ENCODE data around the gene KCNG1. TPM values are rescaled to one million over a fixed set of nuclear protein-coding genes. Genes with fewer than 3 reads are reported as not detected.
A peak's percentile ranks its signal among the peaks of the same experiment; 100 is the strongest.

The KCNG1 gene
- total and polyA plus RNA-seq, 2 of the 13 experiments (the other 11 are each of a cell fraction or from before 2014, with no cell fraction given) = not detected

- 0 out of 2 replicates have a peak, but pooled peaks have one; percentile 73 for TF ChIP-seq ZNF230 (CRISPR knock-in tag; IDR thresholded peaks at IDR 0.05)
- TF ChIP-seq MYC (CRISPR knock-in tag; IDR thresholded peaks at IDR 0.05; ENCODE audit: borderline replicate concordance) = no peak; the same call in none of the 2 replicates
- no peak for TF ChIP-seq ZSCAN5A (CRISPR knock-in tag; IDR thresholded peaks at IDR 0.05; ENCODE audit: borderline replicate concordance)
- TF ChIP-seq THYN1 (CRISPR knock-in tag; IDR thresholded peaks at IDR 0.05; ENCODE audit: borderline replicate concordance, low read depth) = no peak
- TF ChIP-seq CEBPZ (IDR thresholded peaks at IDR 0.05; ENCODE audit: low read length) = no peak
- TF ChIP-seq SETDB1 (CRISPR knock-in tag; IDR thresholded peaks at IDR 0.05; ENCODE audit: borderline replicate concordance) = 0 out of 2 replicates have a peak, but pooled peaks have one; percentile 26
- no peak; the same call in 1 of the 2 replicates for TF ChIP-seq TARDBP (CRISPR knock-in tag; IDR thresholded peaks at IDR 0.05)
- 0 out of 2 replicates have a peak, but pooled peaks have one; percentile 45 for TF ChIP-seq THAP7 (CRISPR knock-in tag; IDR thresholded peaks at IDR 0.05)
- peak; percentile 76; the same call in 1 of the 2 replicates for TF ChIP-seq ELF3 (CRISPR knock-in tag; IDR thresholded peaks at IDR 0.05)
- peak; percentile 80 for TF ChIP-seq PITX1 (CRISPR knock-in tag; IDR thresholded peaks at IDR 0.05)
- 0 out of 2 replicates have a peak, but pooled peaks have one; percentile 56 for TF ChIP-seq ZNF773 (CRISPR knock-in tag; IDR thresholded peaks at IDR 0.05; ENCODE audit: borderline replicate concordance)
- peak; percentile 95 for TF ChIP-seq E2F1 (CRISPR knock-in tag; IDR thresholded peaks at IDR 0.05)
- peak; percentile 67 for TF ChIP-seq ZBTB26 (CRISPR knock-in tag; IDR thresholded peaks at IDR 0.05; ENCODE audit: borderline replicate concordance)
- TF ChIP-seq ZNF724P (CRISPR knock-in tag; IDR thresholded peaks at IDR 0.05; ENCODE audit: borderline replicate concordance) = peak; percentile 69; the same call in 1 of the 2 replicates
- TF ChIP-seq ZKSCAN1 (IDR thresholded peaks at IDR 0.05; ENCODE audit: low read length) = 0 out of 2 replicates have a peak, but pooled peaks have one; percentile 11
- peak; percentile 73; the same call in 1 of the 2 replicates for TF ChIP-seq ATF3 (CRISPR knock-in tag; IDR thresholded peaks at IDR 0.05)
- TF ChIP-seq NFE2L2 (IDR thresholded peaks at IDR 0.05; ENCODE audit: low read length) = 0 out of 2 replicates have a peak, but pooled peaks have one; percentile 9
Observed at GRCh38 chr20:50957798-50958614, 64.9 kb downstream of the KCNG1 start, which contains the start of gene DPM1 (continued).
